HG02840 (cell line): ENCODE data around the gene ZNF607.
"Not testable (repeated sequence)": the region's sequence is repeated elsewhere in the genome, so short reads cannot be mapped to it uniquely, and the experiment has no call there.

ENCODE experiments used
- ATAC-seq: cut with Tn5 transposase; IDR thresholded peaks from one replicate; pipeline ENCODE4 v1.9.1; 2021; ENCODE audit warnings: mild to moderate bottlenecking, moderate library complexity, moderate number of reproducible peaks; ENCODE audit not compliant: unreplicated experiment, low FRiP score

ZNF607 gene

DNA sequence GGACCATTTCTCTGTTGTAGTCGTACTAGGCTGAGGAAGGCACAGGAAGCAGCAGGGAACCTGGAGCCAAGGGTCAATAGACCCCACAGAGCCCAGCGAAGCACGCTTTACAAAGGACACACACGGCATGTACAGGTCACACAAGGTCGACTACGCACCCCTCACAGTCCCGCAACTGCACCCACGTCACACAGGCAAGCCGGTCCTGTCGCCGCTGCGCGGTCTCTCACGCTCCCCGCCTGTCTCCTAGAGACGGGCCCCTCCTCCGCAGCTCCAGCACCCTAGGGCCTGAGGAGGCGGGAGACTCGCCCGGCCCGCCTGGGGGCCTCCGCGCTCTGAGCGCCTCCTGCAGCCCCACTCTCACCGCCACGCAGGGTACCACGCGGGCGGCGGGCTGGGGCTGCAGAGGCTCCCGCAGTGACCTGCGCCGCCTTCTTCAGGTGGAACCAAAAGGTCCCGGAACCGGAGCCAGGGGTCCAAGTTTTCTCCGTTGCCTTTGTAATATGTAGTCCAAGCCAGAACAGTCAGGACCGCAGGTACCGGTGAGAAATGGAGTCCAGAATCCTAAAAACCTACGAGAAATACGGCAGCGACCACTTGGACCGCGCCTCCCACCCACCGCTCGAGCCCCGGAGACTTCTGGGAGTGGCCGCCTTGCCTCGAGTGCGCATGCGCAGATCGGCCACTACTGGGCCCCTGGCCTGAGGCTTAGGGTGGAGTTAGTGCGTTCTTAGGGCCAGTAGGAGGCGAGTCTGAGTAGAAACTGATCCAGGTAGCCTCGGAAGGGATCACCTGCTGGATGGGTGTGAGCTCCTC is at the start of gene ZNF607:
Gene ZNF607 (minus strand): TSS at position 651 of the 816 bp plus-strand sequence. CDS start 8,143 bp downstream, outside the sequence.
- peak; percentile 88 for ATAC-seq

- no peak for ATAC-seq
Measured at GRCh38 chr19:37763488-37763887, 43.9 kb upstream of the ZNF607 start.

DNA sequence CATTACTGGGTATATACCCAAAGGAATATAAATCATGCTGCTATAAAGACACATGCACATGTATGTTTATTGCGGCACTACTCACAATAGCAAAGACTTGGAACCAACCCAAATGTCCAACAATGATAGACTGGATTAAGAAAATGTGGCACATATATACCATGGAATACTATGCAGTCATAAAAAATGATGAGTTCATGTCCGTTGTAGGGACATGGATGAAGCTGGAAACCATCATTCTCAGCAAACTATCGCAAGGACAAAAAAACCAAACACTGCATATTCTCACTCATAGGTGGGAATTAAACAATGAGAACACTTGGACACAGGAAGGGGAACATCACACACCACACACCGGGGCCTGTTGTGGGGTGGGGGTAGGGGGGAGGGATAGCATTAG is 38.1 kb upstream of the ZNF607 start:
- ATAC-seq, result not testable (repeated sequence)

DNA sequence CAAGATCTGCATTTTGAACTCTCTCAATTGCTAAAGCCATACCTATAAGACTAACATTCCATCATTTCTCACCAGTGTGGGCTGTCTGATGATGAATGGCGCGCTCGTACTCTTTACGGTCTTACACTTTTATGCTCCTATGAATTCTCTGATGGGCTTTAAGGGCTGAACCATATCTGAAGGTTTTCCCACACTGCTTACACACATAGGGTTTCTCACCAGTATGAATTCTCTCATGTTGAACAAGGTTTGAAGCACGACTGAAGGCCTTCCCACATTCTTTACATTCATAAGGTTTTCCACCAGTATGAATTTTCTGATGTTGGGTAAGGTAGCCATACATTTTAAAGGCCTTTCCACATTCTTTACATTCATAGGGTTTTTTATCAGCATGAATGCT is 18.8 kb upstream of the ZNF607 start:
- ATAC-seq, result no peak

GRCh38 chr19:37725181-37725580 is 5.6 kb upstream of the ZNF607 start:
- ATAC-seq, result no peak

DNA sequence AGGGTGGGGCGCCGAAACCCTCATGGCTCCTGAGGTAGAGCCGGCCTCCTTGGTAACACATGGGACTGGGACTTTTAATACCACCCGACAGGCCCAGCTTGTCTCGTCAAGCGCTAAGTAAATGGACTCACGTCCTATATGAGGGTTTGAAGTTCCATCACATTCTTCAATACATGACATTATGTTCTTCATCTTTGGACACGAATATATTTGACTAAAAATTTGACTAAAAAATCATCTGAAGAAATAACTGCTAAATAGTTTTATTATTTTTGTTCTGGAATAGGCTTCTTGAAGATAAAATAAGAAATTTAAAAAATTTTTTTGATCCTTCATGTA is 335 bp upstream of the ZNF607 start:
- no peak for ATAC-seq

GRCh38 chr19:37718304-37718703 is 1.3 kb downstream of the ZNF607 start:
- no peak for ATAC-seq

GRCh38 chr19:37716140-37716539 is 3.4 kb downstream of the ZNF607 start:
- ATAC-seq, result no peak

DNA sequence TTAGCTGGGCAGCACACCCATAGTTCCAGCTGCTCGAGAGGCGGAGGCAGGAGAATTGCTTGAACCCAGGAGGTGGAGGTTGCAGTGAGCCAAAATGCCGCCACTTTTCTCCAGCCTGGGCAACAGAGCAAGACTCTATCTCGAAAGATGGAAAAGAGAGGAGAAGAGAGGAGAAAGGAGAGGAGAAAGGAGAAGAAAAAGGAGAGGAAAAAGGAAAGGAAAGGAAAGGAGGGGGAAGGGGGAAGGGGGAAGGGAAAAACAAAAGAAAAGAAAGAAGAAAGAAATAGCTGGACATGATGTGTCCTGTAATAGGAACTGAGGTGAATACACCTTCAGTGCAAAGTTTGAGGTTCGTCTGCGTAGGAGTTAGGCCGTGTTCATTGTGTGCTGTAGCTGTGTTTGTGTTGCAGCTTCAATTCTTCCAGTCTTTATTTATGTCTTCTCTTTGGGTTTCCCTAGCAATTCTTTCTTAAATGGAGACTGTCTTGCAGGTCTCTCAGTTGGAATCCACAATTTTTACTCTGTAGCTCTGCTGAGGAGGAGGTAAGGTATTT is 13.4 kb downstream of the ZNF607 start:
- ATAC-seq, result no peak

DNA sequence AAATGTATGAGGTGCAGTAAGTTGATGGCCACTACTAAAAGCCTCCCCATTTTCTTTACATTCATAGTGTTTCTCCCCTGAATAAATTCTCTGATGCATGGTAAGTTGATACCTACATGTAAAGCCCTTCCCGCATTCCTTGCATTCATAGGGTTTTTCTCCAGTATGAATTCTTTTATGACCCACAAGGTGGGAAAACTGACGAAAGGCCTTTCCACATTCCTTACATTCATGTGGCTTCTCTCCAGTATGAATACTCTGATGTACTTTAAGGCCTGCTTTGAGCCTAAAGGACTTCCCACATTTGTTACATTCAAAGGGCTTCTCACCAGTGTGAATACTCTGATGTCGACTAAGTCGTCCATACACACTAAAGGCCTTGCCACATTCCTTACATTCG is 20.5 kb downstream of the ZNF607 start:
- ATAC-seq, result no peak

DNA sequence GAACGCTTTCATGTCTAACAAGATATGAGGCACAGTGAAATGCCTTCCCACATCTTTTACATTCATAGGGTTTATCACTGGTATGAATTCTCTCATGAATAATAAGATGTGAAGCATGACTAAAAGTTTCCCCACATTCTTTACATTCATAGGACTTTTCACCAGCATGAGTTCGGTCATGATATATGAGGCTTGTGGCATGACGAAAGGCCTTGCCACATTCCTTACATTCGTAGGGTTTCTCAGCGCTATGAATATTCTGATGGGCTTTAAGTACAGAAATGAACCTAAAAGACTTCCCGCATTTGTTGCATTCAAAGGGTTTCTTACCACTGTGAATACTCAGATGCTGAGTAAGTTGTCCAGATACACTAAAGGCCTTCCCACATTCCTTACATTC is 21.3 kb downstream of the ZNF607 start:
- ATAC-seq, result no peak

DNA sequence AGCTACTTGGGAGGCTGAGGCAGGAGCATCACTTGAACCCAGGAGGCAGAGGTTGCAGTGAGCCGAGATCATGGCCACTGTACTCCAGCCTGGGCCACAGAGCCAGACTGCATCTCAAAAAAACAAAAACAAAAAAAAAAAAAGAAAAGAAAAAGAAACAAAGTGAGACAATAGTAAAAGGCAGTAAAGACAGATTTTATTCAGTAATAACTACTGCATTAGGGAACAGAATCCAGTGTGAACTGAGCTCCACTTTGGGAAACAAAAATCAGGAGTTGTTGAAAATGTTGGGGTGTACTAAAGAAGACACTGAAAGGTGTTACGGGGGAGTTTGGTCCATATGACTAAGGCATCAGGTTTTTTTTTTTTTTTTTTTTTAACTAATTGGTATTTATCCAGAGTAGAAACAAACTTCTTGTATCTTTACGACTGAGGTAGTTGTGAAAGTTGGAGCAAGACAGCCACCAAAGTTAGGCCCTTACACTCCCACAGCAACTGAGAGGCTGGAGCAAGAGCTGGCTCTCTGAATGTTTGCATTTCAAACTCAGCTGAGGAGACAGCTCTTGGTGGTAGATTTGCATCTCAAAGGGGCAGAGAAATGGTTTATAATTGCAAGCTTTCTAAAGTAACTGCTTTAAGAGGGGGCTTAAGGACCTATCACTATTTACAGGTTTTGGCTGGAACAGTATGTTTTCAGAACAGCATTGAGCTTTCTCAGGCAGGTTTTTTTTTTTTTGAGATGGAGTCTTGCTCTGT is 24.2 kb downstream of the ZNF607 start:
- no peak for ATAC-seq

GRCh38 chr19:37692956-37693620 is 26.5 kb downstream of the ZNF607 start:
- ATAC-seq, result no peak

DNA sequence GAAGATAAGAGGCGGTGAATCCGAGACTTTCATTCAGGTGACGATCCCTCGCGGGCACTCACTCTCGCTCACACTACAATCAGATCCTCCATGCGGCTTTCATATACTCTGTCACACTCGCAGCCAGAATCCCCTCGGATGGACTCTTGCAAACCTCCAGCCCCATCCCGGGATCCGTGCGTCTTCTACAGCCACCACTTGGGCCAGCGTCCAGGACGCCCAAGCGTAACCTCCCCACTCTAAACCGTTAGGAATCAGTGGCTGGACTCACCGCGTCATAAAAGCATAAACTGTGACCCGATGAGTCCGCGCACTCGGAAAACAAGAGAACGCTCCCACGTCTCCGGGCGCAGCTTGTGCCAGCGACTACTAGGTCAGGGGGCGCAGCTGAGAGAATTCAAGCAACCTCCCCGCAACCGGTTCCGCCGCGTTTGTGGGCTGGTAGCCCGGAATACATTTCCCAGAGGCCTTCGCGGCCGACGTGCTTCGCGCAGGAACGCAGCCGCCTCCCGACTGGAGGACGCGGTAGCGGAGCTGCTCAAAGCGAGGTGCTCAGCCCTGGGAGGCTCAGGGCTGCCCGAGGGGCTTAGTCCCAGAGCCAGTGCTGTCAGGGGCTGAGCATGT is 27.6 kb downstream of the ZNF607 start:
- ATAC-seq, result no peak

- no peak for ATAC-seq
Measured at GRCh38 chr19:37683520-37683919, 36.0 kb downstream of the ZNF607 start.

DNA sequence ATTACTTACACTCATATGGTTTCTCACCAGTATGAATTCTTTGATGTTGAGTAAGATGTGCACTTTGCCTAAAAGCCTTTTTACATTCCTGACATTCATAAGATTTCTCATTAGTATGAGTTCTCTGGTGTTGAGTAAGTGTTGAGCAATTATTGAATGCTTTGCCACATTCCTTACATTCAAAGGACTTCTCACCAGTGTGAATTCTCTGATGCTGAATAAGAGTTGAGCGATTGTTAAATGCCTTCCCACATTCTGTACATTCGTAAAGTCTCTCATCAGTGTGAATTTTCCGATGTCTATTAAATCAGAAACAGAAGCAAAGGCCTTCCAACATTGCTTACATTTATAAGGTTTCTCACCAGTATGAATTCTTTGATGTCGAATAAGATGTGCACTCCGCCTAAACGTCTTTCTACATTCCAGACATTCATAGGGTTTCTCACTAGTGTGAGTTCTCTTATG is 50.1 kb downstream of the ZNF607 start:
- no peak for ATAC-seq

DNA sequence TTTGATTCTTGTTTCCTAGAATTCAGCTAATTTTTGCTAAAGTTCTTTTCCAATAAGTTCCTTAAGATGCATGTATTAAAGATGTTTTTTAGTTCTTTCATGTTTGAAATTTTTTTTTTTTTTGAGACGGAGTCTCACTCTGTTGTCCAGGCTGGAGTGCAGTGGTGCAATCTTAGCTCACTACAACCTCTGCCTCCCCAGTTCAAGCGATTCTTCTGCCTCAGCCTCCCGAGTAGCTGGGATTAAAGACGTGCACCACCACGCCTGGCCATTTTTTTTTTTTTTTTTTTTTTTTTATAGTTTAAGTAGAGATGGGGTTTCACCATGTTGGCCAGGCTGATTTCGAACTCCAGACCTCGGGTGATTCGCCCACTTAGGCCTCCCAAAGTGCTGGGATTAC is 62.4 kb downstream of the ZNF607 start:
- ATAC-seq, result not testable (repeated sequence)

GRCh38 chr19:37655689-37656371 is 63.7 kb downstream of the ZNF607 start:
- ATAC-seq, result peak; percentile 55

DNA sequence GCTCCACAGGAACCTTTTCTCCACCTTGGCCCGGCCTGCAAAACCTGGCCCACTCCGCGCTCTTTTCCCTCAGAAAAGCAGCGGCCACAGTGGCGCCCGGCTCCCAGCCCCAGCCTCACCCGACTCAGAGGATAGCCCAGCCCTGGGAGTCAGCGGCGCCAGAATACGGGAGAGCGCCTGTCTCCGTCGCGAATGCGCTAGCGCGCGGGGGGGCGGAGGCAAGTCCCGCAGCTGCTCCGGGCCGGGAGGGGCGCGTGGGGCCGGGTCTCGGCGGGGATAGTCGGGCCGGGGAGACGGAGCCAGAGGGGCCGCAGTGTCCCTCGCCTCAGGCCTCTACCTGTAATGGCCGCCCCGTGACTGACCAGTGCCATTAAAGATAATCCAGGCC is 64.3 kb downstream of the ZNF607 start, which contains the start of gene ZFP30:
Gene ZFP30 (minus strand): TSS at position 165 of the 388 bp plus-strand sequence. CDS start 7,643 bp downstream, outside the sequence.
- peak; percentile 53 for ATAC-seq
